PFSK-1 (cell line): Measurements from ENCODE around the gene SERP2.

Source experiments
- FOXP2 ChIP-seq: optimal IDR thresholded peaks from 2 replicates; pipeline ENCODE3; 2011; ENCODE audit warnings: borderline replicate concordance, control low read depth, inconsistent platforms; ENCODE audit not compliant: insufficient read depth; ENCODE audit errors: extremely low read length, extremely low read depth
- POLR2AphosphoS5 ChIP-seq: IDR thresholded peaks from 2 replicates; pipeline ENCODE4 v1.6.1; 2012; ENCODE audit warnings: low read depth, mild to moderate bottlenecking, control low read depth, low read length, moderate library complexity
- SIN3A ChIP-seq: IDR thresholded peaks from 2 replicates; pipeline ENCODE4 v1.6.1; 2012; ENCODE audit warnings: mild to moderate bottlenecking, low read length, moderate library complexity, borderline replicate concordance; ENCODE audit not compliant: insufficient read depth
- TAF1 ChIP-seq: IDR thresholded peaks from 2 replicates; pipeline ENCODE4 v1.6.1; 2012; ENCODE audit warnings: low read length, control low read depth, borderline replicate concordance; ENCODE audit not compliant: insufficient read depth
- TF ChIP-seq, protein P1 (sequence below), 2 experiments: IDR thresholded peaks; 2 replicates each; pipeline versions ENCODE4 v1.6.1 to v1.8.0; 2011 to 2012; ENCODE audit warnings: low read depth in 2 of 2, low read length in 2 of 2, control low read depth in 1 of 2, inconsistent platforms in 1 of 2, mild to moderate bottlenecking in 1 of 2, moderate library complexity in 1 of 2; ENCODE audit not compliant: insufficient read depth in 1 of 2

The SERP2 gene

DNA sequence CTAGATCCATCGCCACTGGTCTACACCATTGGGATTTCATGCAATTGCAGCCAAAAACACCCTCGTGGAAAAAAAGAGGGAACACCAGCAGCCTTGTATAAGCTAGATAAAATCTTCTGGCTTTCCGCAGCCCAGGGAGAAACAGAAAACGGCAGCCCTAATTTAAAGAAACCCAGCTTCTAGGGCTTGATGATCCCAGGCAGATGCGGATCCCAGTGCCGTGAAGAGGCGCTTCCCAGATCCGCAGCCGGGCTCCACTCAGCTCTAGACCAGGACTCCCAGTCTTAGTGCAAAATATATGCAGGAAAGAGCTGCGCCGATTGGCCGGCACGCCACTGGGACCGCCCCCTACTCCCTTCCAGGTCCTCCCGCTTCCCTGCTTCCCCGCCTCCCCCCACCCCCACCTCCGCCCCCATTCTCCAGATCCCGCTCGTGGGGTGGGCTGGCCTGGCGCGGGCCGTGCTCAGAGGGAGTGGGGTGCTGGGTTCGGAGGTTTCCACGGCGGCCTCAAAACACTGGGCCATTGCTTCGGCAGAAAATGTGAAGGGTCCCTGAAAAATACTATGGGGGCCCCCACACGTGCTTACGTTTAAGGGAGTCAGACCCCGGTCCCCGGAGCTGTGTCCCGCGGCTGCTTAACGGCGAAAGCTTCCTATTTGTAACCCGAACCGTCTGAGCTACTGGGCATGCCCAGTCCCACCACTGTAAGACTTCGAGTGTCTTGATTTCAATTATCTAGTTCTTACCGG is 63.1 kb downstream of the SERP2 start:
- TF ChIP-seq POLR2AphosphoS5 (peak; percentile 94), TAF1 (peak; percentile 90; the same call in 1 of the 2 replicates), FOXP2 (no peak)
- TF ChIP-seq, protein P1, sequence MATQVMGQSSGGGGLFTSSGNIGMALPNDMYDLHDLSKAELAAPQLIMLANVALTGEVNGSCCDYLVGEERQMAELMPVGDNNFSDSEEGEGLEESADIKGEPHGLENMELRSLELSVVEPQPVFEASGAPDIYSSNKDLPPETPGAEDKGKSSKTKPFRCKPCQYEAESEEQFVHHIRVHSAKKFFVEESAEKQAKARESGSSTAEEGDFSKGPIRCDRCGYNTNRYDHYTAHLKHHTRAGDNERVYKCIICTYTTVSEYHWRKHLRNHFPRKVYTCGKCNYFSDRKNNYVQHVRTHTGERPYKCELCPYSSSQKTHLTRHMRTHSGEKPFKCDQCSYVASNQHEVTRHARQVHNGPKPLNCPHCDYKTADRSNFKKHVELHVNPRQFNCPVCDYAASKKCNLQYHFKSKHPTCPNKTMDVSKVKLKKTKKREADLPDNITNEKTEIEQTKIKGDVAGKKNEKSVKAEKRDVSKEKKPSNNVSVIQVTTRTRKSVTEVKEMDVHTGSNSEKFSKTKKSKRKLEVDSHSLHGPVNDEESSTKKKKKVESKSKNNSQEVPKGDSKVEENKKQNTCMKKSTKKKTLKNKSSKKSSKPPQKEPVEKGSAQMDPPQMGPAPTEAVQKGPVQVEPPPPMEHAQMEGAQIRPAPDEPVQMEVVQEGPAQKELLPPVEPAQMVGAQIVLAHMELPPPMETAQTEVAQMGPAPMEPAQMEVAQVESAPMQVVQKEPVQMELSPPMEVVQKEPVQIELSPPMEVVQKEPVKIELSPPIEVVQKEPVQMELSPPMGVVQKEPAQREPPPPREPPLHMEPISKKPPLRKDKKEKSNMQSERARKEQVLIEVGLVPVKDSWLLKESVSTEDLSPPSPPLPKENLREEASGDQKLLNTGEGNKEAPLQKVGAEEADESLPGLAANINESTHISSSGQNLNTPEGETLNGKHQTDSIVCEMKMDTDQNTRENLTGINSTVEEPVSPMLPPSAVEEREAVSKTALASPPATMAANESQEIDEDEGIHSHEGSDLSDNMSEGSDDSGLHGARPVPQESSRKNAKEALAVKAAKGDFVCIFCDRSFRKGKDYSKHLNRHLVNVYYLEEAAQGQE (IDR thresholded peaks at IDR 0.05; ENCODE audit: insufficient read depth in 1 of 2, low read depth in 2 of 2, low read length in 2 of 2), result 0 out of 4 replicates have a peak, but pooled peaks have one; percentile 26 to 42

DNA sequence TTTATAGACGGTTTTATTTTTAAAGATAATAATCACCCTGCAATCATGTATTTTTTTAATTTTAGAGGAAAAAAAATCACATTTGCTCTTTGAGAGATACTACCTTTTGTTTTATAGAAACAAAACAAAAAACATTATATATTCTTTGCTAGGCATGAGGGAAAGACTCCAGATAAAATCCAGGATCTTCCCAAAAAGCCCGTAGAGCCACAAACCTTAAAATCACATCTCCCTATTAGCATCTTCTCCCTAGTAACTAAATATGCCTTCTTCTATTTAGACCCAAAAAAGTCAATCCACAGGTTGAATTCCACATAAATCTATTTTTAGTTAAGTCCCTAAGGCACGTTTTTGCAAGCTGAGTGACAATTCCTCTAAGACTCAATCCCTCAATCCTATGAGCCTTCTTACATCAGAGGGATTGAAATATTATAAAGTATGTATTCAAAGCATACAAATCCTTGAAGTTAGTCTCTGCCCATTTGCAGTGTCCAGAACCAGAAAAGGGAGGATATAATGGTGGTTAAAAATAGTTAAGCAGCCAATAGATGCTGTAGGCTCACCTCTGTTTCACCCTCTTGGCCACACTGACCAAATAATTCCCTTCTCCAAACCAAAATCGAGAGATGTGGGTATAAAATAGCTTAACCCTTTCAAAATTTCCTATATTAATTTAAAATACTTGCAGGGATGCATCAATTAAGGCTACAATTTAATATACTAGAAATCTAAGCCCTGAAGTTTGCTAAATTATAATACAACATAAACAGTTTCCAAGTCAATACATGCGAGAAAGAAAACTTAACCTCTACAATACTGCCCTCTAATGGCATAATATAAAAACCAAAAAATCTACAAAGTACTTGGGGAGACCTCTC is 64.0 kb downstream of the SERP2 start:
- TF ChIP-seq POLR2AphosphoS5 (no peak), TAF1 (no peak), FOXP2 (no peak), SIN3A (no peak)
- TF ChIP-seq, protein P1 (IDR thresholded peaks at IDR 0.05; ENCODE audit: insufficient read depth in 1 of 2, low read depth in 2 of 2, low read length in 2 of 2), result no peak

DNA sequence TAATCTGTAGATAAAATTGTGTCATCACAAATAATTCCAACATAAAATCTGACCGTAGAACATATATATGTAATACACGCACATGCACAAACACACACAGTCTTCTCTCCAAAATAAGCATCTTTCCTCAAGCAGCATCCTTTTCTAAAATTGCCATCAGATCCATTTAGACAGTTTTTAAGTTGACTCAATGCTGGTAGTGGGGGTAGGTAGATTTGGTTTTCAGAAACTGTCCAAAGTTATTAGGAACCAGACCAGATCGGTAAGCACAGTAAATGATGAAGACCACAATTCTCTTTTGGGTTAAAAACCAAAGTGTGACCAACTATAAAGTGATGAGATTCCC is 64.6 kb downstream of the SERP2 start:
- no peak for TF ChIP-seq POLR2AphosphoS5
- no peak for TF ChIP-seq FOXP2
- TF ChIP-seq, protein P1 (IDR thresholded peaks at IDR 0.05; ENCODE audit: insufficient read depth in 1 of 2, low read depth in 2 of 2, low read length in 2 of 2), result no peak
- no peak for TF ChIP-seq SIN3A
- no peak for TF ChIP-seq TAF1

DNA sequence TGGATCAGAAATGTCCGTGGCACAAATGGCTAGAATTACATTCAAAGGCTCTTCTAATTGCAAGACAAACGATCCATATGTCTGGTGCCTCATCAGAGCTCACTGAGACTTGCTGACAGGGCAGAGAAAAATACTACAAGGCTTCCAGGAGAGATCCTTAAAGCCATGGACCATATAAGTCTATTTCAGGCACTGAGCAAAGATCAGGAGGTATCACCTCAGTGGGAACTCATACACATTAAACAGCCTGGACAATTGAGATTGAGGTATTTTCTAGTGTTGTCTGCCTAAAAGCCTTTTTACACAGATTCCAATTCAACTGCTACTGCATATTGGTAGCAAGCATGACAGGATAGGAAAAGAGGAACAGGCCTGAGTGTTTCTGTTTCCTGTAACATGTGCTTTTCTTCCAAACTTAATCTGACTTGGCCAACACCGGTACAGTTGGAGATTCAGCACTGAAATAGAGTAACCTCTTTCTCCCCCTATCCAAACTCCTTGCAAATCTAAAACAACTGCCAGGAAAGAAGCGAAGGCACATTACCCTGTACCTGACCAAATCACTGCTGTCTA is 65.9 kb downstream of the SERP2 start:
- TF ChIP-seq SIN3A, result no peak
- TF ChIP-seq TAF1, result no peak
- TF ChIP-seq POLR2AphosphoS5, result no peak
- no peak for TF ChIP-seq FOXP2

DNA sequence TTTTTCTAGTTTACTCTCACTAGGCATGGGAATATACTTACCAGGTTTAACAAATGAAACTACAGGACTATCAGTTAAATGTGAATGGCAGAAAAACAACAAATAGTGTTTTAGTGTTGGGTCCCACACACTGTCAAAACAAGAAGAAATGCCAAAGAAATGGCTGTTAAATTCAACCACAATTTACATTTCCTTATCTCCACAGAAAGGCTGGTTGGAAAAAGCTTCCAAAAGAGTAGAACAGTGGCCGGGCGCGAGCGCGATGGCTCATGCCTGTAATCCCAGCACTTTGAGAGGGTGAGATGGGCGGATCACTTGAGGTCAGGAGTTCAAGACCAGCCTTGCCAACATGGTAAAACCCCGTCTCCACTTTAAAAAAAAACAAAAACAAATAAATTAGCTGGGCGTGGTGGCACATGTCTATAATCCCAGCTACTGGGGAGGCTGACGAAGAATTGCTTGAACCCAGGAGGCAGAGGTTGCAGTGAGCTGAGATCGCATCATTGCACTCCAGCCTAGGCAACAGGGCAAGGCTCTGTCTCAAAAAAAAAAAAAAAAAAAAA is 66.5 kb downstream of the SERP2 start:
- TF ChIP-seq TAF1 (no peak), POLR2AphosphoS5 (no peak), FOXP2 (no peak)
- TF ChIP-seq, protein P1 (IDR thresholded peaks at IDR 0.05; ENCODE audit: insufficient read depth in 1 of 2, low read depth in 2 of 2, low read length in 2 of 2), result no peak
